Liver (tissue), 9 donors: ENCODE measurements around the gene DSCAML1. TPM values are rescaled to one million over a fixed set of nuclear protein-coding genes. Genes with fewer than 3 reads are reported as not detected.
A peak's percentile ranks its signal among the peaks of the same experiment; 100 is the strongest.

Source experiments
- DNase-seq: peaks from one replicate; pipeline ENCODE4 v3.0.0-alpha.2; 2017; ENCODE audit warnings: low spot score
- H3K27ac ChIP-seq, 2 donors: one replicate each; pipeline ENCODE4 v1.7.0; 2013; ENCODE audit warnings: inconsistent platforms in 2 of 2, low read length in 2 of 2, control low read depth in 1 of 2, low read depth in 1 of 2, mild to moderate bottlenecking in 1 of 2
- H3K27me3 ChIP-seq, 4 donors: one replicate each; pipeline versions ENCODE4 v1.6.1 to v1.7.0; 2013; ENCODE audit warnings: low read length in 3 of 4, inconsistent platforms in 1 of 4, mild to moderate bottlenecking in 1 of 4, moderate library complexity in 1 of 4; ENCODE audit not compliant: control insufficient read depth in 4 of 4, insufficient read depth in 4 of 4
- H3K36me3 ChIP-seq, 4 donors: one replicate each; pipeline versions ENCODE4 v1.6.1 to v1.7.0; 2013; ENCODE audit warnings: low read length in 3 of 4, mild to moderate bottlenecking in 3 of 4, low read depth in 1 of 4, moderate library complexity in 1 of 4; ENCODE audit not compliant: control insufficient read depth in 4 of 4, insufficient read depth in 3 of 4
- H3K4me1 ChIP-seq, 4 donors: one replicate each; pipeline versions ENCODE4 v1.6.1 to v1.7.0; 2013; ENCODE audit warnings: low read length in 3 of 4, mild to moderate bottlenecking in 3 of 4, moderate library complexity in 1 of 4; ENCODE audit not compliant: control insufficient read depth in 4 of 4, insufficient read depth in 4 of 4
- H3K4me3 ChIP-seq, 3 donors: one replicate each; pipeline versions ENCODE4 v1.6.1 to v1.7.0; 2013; ENCODE audit warnings: low read length in 3 of 3, control low read depth in 1 of 3, low read depth in 1 of 3, mild to moderate bottlenecking in 1 of 3
- H3K9ac ChIP-seq, 2 donors: one replicate each; pipeline ENCODE4 v1.7.0; 2013; ENCODE audit warnings: low read length in 2 of 2, mild to moderate bottlenecking in 2 of 2, moderate library complexity in 2 of 2, control low read depth in 1 of 2, low read depth in 1 of 2
- H3K9me3 ChIP-seq, 4 donors: one replicate each; pipeline versions ENCODE4 v1.6.1 to v1.7.0; 2013; ENCODE audit warnings: low read length in 3 of 4; ENCODE audit not compliant: control insufficient read depth in 4 of 4
- ATF3 ChIP-seq: IDR thresholded peaks from 2 replicates; pipeline ENCODE4 v1.6.1; 2016; ENCODE audit warnings: antibody characterized with exemption
- CTCF ChIP-seq: fragments of 150-350 bp; IDR thresholded peaks from 2 replicates; pipeline ENCODE4 v1.5.1; 2017; ENCODE audit warnings: improper control_type of control experiment, low read depth, low read length; ENCODE audit not compliant: missing input control
- EGR1 ChIP-seq, 2 donors: IDR thresholded peaks; 2 replicates each; pipeline ENCODE4 v1.6.1; 2016 to 2018; ENCODE audit warnings: antibody characterized with exemption in 2 of 2, low read depth in 2 of 2
- FOXA1 ChIP-seq: IDR thresholded peaks from 2 replicates; pipeline ENCODE4 v1.6.1; 2016; ENCODE audit warnings: antibody characterized with exemption
- FOXA2 ChIP-seq: IDR thresholded peaks from 2 replicates; pipeline ENCODE4 v1.6.1; 2016; ENCODE audit warnings: antibody characterized with exemption
- GABPA ChIP-seq, 2 donors: IDR thresholded peaks in 1 of 2; conservative IDR thresholded peaks in 1 of 2; 2 replicates each; pipeline ENCODE4 v1.6.1; 2016; ENCODE audit warnings: antibody characterized with exemption in 2 of 2, mild to moderate bottlenecking in 1 of 2, moderate library complexity in 1 of 2
- HNF4A ChIP-seq, 2 donors: conservative IDR thresholded peaks; 2 replicates each; pipeline ENCODE4 v1.6.1; 2016; ENCODE audit warnings: antibody characterized with exemption in 2 of 2, mild to moderate bottlenecking in 2 of 2
- HNF4G ChIP-seq: IDR thresholded peaks from 2 replicates; pipeline ENCODE4 v1.6.1; 2016; ENCODE audit warnings: antibody characterized with exemption
- JUND ChIP-seq, 2 donors: IDR thresholded peaks; 2 replicates each; pipeline ENCODE4 v1.6.1; 2016; ENCODE audit warnings: antibody characterized with exemption in 2 of 2
- MAX ChIP-seq: IDR thresholded peaks from 2 replicates; pipeline ENCODE4 v1.6.1; 2016; ENCODE audit warnings: antibody characterized with exemption
- NR2F2 ChIP-seq: IDR thresholded peaks from 2 replicates; pipeline ENCODE4 v1.6.1; 2016; ENCODE audit warnings: antibody characterized with exemption
- REST ChIP-seq: IDR thresholded peaks from 2 replicates; pipeline ENCODE4 v1.6.1; 2016; ENCODE audit warnings: antibody characterized with exemption, mild to moderate bottlenecking
- RXRA ChIP-seq, 2 donors: IDR thresholded peaks; 2 replicates each; pipeline ENCODE4 v1.6.1; 2017 to 2018; ENCODE audit warnings: antibody characterized with exemption in 2 of 2, mild to moderate bottlenecking in 1 of 2
- SP1 ChIP-seq: IDR thresholded peaks from 2 replicates; pipeline ENCODE4 v1.6.1; 2018; ENCODE audit warnings: antibody characterized with exemption, mild to moderate bottlenecking
- TAF1 ChIP-seq: conservative IDR thresholded peaks from 2 replicates; pipeline ENCODE4 v1.6.1; 2016; ENCODE audit warnings: antibody characterized with exemption, mild to moderate bottlenecking
- YY1 ChIP-seq: IDR thresholded peaks from 2 replicates; pipeline ENCODE4 v1.6.1; 2016; ENCODE audit warnings: antibody characterized with exemption, mild to moderate bottlenecking
- WGBS: extraction: QIAGEN DNeasy Blood & Tissue Kit; methylation state at CpG from one replicate; pipeline ENCODE4 v1.1.7; 2013; 5-methylcytosine and 5-hydroxymethylcytosine counted together
- polyA plus RNA-seq, 2 donors: library from polyadenylated mRNA; stranded (reverse) in 1 of 2; unstranded in 1 of 2; fragments of 200-250 nt in 1 of 2; fragments of >200 nt in 1 of 2; fragmentation: Nextera tagmentation in 1 of 2; extraction: Ambion mirVana in 1 of 2; gene quantifications; one replicate each; pipeline versions ENCODE4 v1.2.1 to v1.2.3, GENCODE V29; 2013 to 2015
- total RNA-seq, 2 donors: library from RNA; depleted of rRNA; stranded (reverse); fragments of >200 nt; gene quantifications; one replicate each; pipeline ENCODE4 v1.2.3, GENCODE V29; 2014
- donor health status: healthy.
- donor health status: healthy.
- donor health status: healthy.
- donor health status: healthy.
- donor health status: healthy.

Gene DSCAML1
- total and polyA plus RNA-seq, 4 donors = 0.07 to 0.42 (median 0.20) TPM

- H3K9me3 ChIP-seq = no peaks in the 10 kb centered on the region
- no peak overlapping the region for H3K4me3 ChIP-seq
- DNase-seq = no peak
- H3K27ac ChIP-seq = no peak overlapping the region
- H3K4me1 ChIP-seq = no peaks in the 10 kb centered on the region
- WGBS = 61% methylated on average over 11 of the region's 11 CpGs
- TF ChIP-seq ATF3 (no peak), MAX (no peak), HNF4A (conservative IDR thresholded peaks at IDR 0.05) (no peak), EGR1 (IDR thresholded peaks at IDR 0.05; ENCODE audit: low read depth in 2 of 2) (no peak), HNF4G (no peak), FOXA2 (no peak), CTCF (no peak), TAF1 (no peak), GABPA (IDR thresholded peaks at IDR 0.05 in 1 of 2, conservative IDR thresholded peaks at IDR 0.05 in 1 of 2) (no peak), YY1 (no peak), RXRA (IDR thresholded peaks at IDR 0.05) (no peak)
- no peaks in the 10 kb centered on the region for H3K27me3 ChIP-seq
- H3K9ac ChIP-seq = no peak overlapping the region
- no peaks in the 10 kb centered on the region for H3K36me3 ChIP-seq
These were observed 44.0 kb upstream of the DSCAML1 start for GRCh38 chr11:117840881-117841550.

GRCh38 chr11:117839936-117840813 is 43.2 kb upstream of the DSCAML1 start:
- DNase-seq = peak; percentile 27
- Histone ChIP-seq H3K9ac (no peak overlapping the region), H3K4me1 (no peaks in the 10 kb centered on the region), H3K27me3 (no peaks in the 10 kb centered on the region), H3K27ac (no peak overlapping the region), H3K4me3 (no peak overlapping the region), H3K9me3 (no peaks in the 10 kb centered on the region), H3K36me3 (no peaks in the 10 kb centered on the region)
- WGBS = 90% methylated on average over 10 of the region's 10 CpGs
- TF ChIP-seq JUND (IDR thresholded peaks at IDR 0.05) = no peak
- no peak for TF ChIP-seq FOXA1
- TF ChIP-seq REST = no peak
- no peak for TF ChIP-seq GABPA (IDR thresholded peaks at IDR 0.05 in 1 of 2, conservative IDR thresholded peaks at IDR 0.05 in 1 of 2)
- TF ChIP-seq RXRA (IDR thresholded peaks at IDR 0.05) = no peak
- no peak for TF ChIP-seq FOXA2
- no peak for TF ChIP-seq SP1
- no peak for TF ChIP-seq NR2F2
- no peak for TF ChIP-seq YY1
- TF ChIP-seq EGR1 (IDR thresholded peaks at IDR 0.05; ENCODE audit: low read depth in 2 of 2) = no peak
- no peak for TF ChIP-seq HNF4G
